Endothelial cell of umbilical vein (primary cell): Measurements from ENCODE around the gene KDM4B. TPM values are rescaled to one million over a fixed set of nuclear protein-coding genes. Genes with fewer than 3 reads are reported as not detected.

Experiments used
- BruUV-seq: library from RNA; stranded (reverse); fragments of 400-500 nt; replicated peaks from 2 replicates; lab custom pipeline; 2021; lab: Mats Ljungman, UMichigan
- CTCF ChIA-PET: fragments of 300-600, 350-600 bp; sonication (Branson Sonifier 250); formaldehyde crosslinking; loops from one replicate; lab custom pipeline; 2021; ENCODE audit warnings: antibody characterized with exemption, inconsistent platforms; lab: Charles Lee
- POLR2A ChIA-PET: fragments of 300-600, 350-600 bp; sonication (Branson Sonifier 250); formaldehyde crosslinking; loops from one replicate; lab custom pipeline; 2021; ENCODE audit warnings: antibody characterized with exemption, inconsistent platforms; lab: Charles Lee
- DNase-seq: peaks from one replicate; pipeline ENCODE4 v3.0.0-alpha.2; 2011; ENCODE audit warnings: low read depth, low spot score
- FAIRE-seq: peaks from 2 replicates; lab custom pipeline; 2011; peaks lifted over from hg19 to GRCh38; lab: Jason Lieb, UNC
- H2AFZ ChIP-seq: 2 replicates; pipeline ENCODE4 v1.6.0; 2012; ENCODE audit warnings: low read depth, low read length, control low read depth, inconsistent platforms
- H3K27ac ChIP-seq: 2 replicates; pipeline ENCODE4 v1.5.1; 2011; ENCODE audit warnings: low read depth, mild to moderate bottlenecking, control low read depth, low read length, moderate library complexity; ENCODE audit not compliant: insufficient read depth
- H3K27me3 ChIP-seq, 2 experiments: 2 replicates each; pipeline versions ENCODE4 v1.6.0 to v1.6.1; 2011; ENCODE audit warnings: low read length in 2 of 2, mixed read lengths in 1 of 2; ENCODE audit not compliant: control insufficient read depth in 2 of 2, insufficient read depth in 2 of 2
- H3K36me3 ChIP-seq, 2 experiments: 2 replicates in 1 of 2; 3 replicates in 1 of 2; pipeline ENCODE4 v1.5.1; 2011; ENCODE audit warnings: low read length in 2 of 2, mild to moderate bottlenecking in 1 of 2, moderate library complexity in 1 of 2; ENCODE audit not compliant: control insufficient read depth in 2 of 2, insufficient read depth in 2 of 2; ENCODE audit errors: extremely low read depth in 1 of 2
- H3K4me1 ChIP-seq: 3 replicates; pipeline ENCODE4 v1.5.1; 2011; ENCODE audit warnings: mild to moderate bottlenecking, low read length; ENCODE audit not compliant: control insufficient read depth, insufficient read depth; ENCODE audit errors: extremely low read depth
- H3K4me2 ChIP-seq: 2 replicates; pipeline ENCODE4 v1.6.1; 2011; ENCODE audit warnings: low read length, control low read depth, mixed read lengths; ENCODE audit not compliant: insufficient read depth
- H3K4me3 ChIP-seq, 3 experiments: fragments of 200-600 bp in 1 of 3; sonication (generic), shearing (Covaris generic) in 1 of 3; replicated peaks in 1 of 3; 2 replicates each; pipeline ENCODE4 v1.5.1; 2011 to 2016; ENCODE audit warnings: control low read depth in 3 of 3, low read length in 3 of 3, mild to moderate bottlenecking in 2 of 3, inconsistent platforms in 1 of 3, low read depth in 1 of 3, moderate library complexity in 1 of 3; ENCODE audit not compliant: insufficient read depth in 1 of 3
- H3K79me2 ChIP-seq: 2 replicates; pipeline ENCODE4 v1.6.0; 2012; ENCODE audit warnings: low read length, inconsistent platforms; ENCODE audit not compliant: control insufficient read depth, insufficient read depth
- H3K9ac ChIP-seq: replicated peaks from 2 replicates; pipeline ENCODE3; 2011; ENCODE audit warnings: low read length, control low read depth; ENCODE audit not compliant: insufficient read depth; ENCODE audit errors: extremely low read depth
- H3K9me1 ChIP-seq: replicated peaks from 3 replicates; pipeline ENCODE4 v1.6.0; 2011; ENCODE audit warnings: mild to moderate bottlenecking, low read length; ENCODE audit not compliant: control insufficient read depth, insufficient read depth; ENCODE audit errors: extremely low read depth
- H3K9me3 ChIP-seq: replicated peaks from 2 replicates; pipeline ENCODE4 v1.5.1; 2012; ENCODE audit warnings: low read length, inconsistent platforms; ENCODE audit not compliant: control insufficient read depth, insufficient read depth
- H4K20me1 ChIP-seq: replicated peaks from 2 replicates; pipeline ENCODE3; 2011; ENCODE audit warnings: mild to moderate bottlenecking, low read length; ENCODE audit not compliant: control insufficient read depth, insufficient read depth; ENCODE audit errors: extremely low read depth
- EZH2 ChIP-seq: IDR thresholded peaks from 2 replicates; pipeline ENCODE4 v1.6.1; 2012; ENCODE audit warnings: borderline replicate concordance, low read depth, mild to moderate bottlenecking, moderate library complexity, low read length, inconsistent platforms; ENCODE audit not compliant: severe bottlenecking
- FOS ChIP-seq: IDR thresholded peaks from 2 replicates; pipeline ENCODE4 v1.6.1; 2011; ENCODE audit warnings: mild to moderate bottlenecking, low read length, moderate library complexity, borderline replicate concordance; ENCODE audit not compliant: insufficient read depth
- GATA2 ChIP-seq: IDR thresholded peaks from 2 replicates; pipeline ENCODE4 v1.7.0; 2011; ENCODE audit warnings: low read depth, mild to moderate bottlenecking, moderate library complexity, mixed read lengths, low read length; ENCODE audit not compliant: insufficient read length, insufficient read depth
- JUN ChIP-seq: IDR thresholded peaks from 2 replicates; pipeline ENCODE4 v1.6.1; 2011; ENCODE audit warnings: borderline replicate concordance, low read depth; ENCODE audit not compliant: insufficient read length, insufficient read depth
- MYC ChIP-seq: IDR thresholded peaks from one replicate; pipeline ENCODE4 v1.6.1; 2011; ENCODE audit warnings: mild to moderate bottlenecking, low read depth, low read length
- POLR2A ChIP-seq: IDR thresholded peaks from 2 replicates; pipeline ENCODE4 v1.6.1; 2012; ENCODE audit warnings: low read depth, mild to moderate bottlenecking, control low read depth, low read length
- POLR2AphosphoS5 ChIP-seq: IDR thresholded peaks from 2 replicates; pipeline ENCODE4 v1.6.1; 2012; ENCODE audit warnings: low read depth, mild to moderate bottlenecking, control low read depth, low read length, moderate library complexity; ENCODE audit not compliant: insufficient read depth
- dilution Hi-C: fragments of 300-500 bp; cut with MboI; formaldehyde crosslinking; loops from one replicate; pipeline ENCODE4 v1.15.0; 2019; ENCODE audit warnings: low sequenced_read_pairs; ENCODE audit not compliant: extremely low pct_ligation_motif_present
- intact Hi-C: fragments of 100-400 bp; cut with micrococcal nuclease; formaldehyde crosslinking; loops from one replicate; pipeline ENCODE4 v1.10.0; 2022
- polyA plus RNA-seq, 4 experiments: library from polyadenylated mRNA; depleted of rRNA in 3 of 4; stranded (reverse) in 3 of 4; unstranded in 1 of 4; fragments of >200 nt; gene quantifications; 2 replicates each; pipeline versions ENCODE4 v1.2.1 to v1.2.3, GENCODE V29; 2011 to 2012; ENCODE audit warnings: missing spikeins in 1 of 4
- total RNA-seq: library from RNA; stranded (reverse); gene quantifications from 2 replicates; pipeline ENCODE4 v1.2.3, GENCODE V29; 2021
- TF ChIP-seq, protein P1 (sequence below), 2 donors: IDR thresholded peaks; 1 replicate in 1 of 2; 2 replicates in 1 of 2; pipeline ENCODE4 v1.5.1; 2011; ENCODE audit warnings: low read length in 2 of 2, mild to moderate bottlenecking in 2 of 2, moderate library complexity in 2 of 2, control low read depth in 1 of 2, inconsistent platforms in 1 of 2, low read depth in 1 of 2; ENCODE audit not compliant: insufficient read depth in 1 of 2; ENCODE audit errors: extremely low read depth in 1 of 2
- TF ChIP-seq, protein P2 (sequence below): IDR thresholded peaks from 2 replicates; pipeline ENCODE4 v1.6.1; 2011; ENCODE audit not compliant: insufficient read depth, insufficient read length

KDM4B gene
- total and polyA plus RNA-seq, 2 donors (not counting 3 experiments of a cell fraction or from before 2014, with no cell fraction given), result 12.4 to 37.2 TPM

DNA sequence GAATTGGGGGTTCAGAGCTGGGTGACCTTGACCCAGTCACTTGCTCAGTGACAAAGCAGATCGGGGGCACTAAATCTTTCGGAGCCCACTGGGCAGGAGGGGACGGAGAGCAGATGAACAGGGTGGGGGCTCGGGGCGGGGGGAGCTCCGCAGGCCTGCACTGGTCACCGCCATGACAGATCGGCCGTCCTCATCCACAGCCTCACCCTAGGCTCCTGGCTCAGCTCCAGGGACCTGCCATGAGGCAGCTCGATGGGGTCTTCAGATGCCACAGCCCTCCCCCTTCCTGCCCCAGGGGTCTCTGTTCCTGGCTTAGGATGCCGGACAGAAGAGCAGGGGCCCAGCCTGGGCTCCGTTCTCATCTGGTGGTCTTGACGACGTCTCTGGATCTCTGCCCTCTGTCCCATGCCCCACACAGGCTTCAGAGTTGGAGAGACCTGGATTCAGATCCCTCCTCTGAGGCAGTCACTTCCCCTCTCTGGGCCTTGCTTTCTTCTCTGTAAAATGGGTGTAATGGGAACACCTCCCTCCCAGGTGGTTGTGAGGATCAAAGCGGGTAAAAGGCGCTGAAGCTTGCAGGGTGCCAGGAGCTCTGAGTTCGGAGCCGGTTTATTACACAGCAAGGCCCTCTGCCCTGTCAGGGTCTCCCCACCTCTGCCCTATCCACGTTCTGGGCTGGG, 3.0 kb downstream of the KDM4B start:
- intact Hi-C loops, result loop anchor here (2.0 kb wide), 1 partner anchor 59 kb away; no protein-coding TSS in a partner anchor
- Histone ChIP-seq H3K79me2 (peaks cover 45% of the 10 kb centered on the region), H3K9me1 (no peaks in the 10 kb centered on the region), H2AFZ (no peak overlapping the region), H3K27ac (no peak overlapping the region), H3K27me3 (no peaks in the 10 kb centered on the region), H4K20me1 (no peaks in the 10 kb centered on the region), H3K4me1 (peaks cover 23% of the 10 kb centered on the region), H3K4me3 (no peak overlapping the region), H3K4me2 (no peak overlapping the region), H3K36me3 (no peaks in the 10 kb centered on the region), H3K9ac (no peak overlapping the region), H3K9me3 (no peaks in the 10 kb centered on the region)
- dilution Hi-C loops, result no loop called here
- POLR2A ChIA-PET, result no interaction called here
- BruUV-seq, result no TSS peak
- CTCF ChIA-PET, result interaction anchor here (0.7 to 1.9 kb wide), 8 partner anchors 11 to 163 kb away, joined by 3 to 8 read pairs (median 4); no protein-coding TSS in a partner anchor
- DNase-seq (no peak), FAIRE-seq (peak; percentile 26)
- no peak for TF ChIP-seq JUN
- TF ChIP-seq MYC, result no peak
- TF ChIP-seq POLR2A, result no peak

DNA sequence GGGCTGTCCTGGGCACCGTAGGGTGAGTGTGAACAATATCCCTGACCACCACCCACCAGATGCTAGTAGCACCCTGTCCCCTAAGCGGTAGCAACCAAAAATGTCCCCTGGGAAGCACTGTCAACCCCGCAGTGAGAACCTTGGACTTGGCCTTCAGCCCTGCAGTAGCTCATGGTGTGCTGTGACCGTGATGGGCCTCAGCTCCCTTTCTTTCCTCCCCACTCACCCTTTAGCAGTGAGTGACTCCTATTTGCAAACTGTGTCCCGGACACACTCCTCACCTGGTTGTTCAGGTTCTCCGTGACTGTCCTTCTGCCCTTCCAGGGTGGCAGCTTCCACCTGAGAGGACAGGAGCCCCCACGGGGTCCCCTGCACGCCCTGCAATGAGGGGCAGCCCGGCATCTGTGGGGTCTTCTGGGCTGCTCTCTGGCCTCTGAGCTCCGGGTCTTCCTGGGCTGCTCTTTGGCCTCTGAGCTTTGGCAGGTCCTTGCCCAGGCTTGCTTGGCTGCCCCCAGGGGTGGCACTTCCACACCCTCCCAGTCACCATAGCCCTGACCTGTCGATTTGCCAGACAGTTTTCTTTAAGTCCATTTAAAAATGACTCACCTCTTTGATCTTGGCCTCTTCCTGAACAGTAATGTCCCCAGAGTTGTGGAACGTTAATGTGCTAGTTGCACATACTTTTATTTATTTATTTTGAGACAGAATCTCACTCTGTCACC, 3.8 kb downstream of the KDM4B start:
- Histone ChIP-seq H3K4me2 (no peak overlapping the region), H3K4me3 (no peak overlapping the region), H3K27me3 (no peaks in the 10 kb centered on the region), H3K4me1 (peaks cover 23% of the 10 kb centered on the region), H3K9me1 (no peaks in the 10 kb centered on the region), H3K36me3 (peaks cover 0 to 2% of the 10 kb centered on the region in 2 experiments), H3K27ac (no peak overlapping the region), H3K9me3 (no peaks in the 10 kb centered on the region), H3K9ac (no peak overlapping the region), H2AFZ (no peak overlapping the region), H4K20me1 (no peaks in the 10 kb centered on the region), H3K79me2 (peaks cover 49% of the 10 kb centered on the region)
- FAIRE-seq (peak; percentile 80), DNase-seq (peak; percentile 17)
- intact Hi-C loops, result no loop called here
- TF ChIP-seq FOS (peak; percentile 28), GATA2 (no peak), MYC (no peak), POLR2A (no peak), POLR2AphosphoS5 (no peak), JUN (peak; percentile 30), EZH2 (no peak)
- TF ChIP-seq, protein P1, sequence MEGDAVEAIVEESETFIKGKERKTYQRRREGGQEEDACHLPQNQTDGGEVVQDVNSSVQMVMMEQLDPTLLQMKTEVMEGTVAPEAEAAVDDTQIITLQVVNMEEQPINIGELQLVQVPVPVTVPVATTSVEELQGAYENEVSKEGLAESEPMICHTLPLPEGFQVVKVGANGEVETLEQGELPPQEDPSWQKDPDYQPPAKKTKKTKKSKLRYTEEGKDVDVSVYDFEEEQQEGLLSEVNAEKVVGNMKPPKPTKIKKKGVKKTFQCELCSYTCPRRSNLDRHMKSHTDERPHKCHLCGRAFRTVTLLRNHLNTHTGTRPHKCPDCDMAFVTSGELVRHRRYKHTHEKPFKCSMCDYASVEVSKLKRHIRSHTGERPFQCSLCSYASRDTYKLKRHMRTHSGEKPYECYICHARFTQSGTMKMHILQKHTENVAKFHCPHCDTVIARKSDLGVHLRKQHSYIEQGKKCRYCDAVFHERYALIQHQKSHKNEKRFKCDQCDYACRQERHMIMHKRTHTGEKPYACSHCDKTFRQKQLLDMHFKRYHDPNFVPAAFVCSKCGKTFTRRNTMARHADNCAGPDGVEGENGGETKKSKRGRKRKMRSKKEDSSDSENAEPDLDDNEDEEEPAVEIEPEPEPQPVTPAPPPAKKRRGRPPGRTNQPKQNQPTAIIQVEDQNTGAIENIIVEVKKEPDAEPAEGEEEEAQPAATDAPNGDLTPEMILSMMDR (IDR thresholded peaks at IDR 0.05; ENCODE audit: extremely low read depth in 1 of 2, insufficient read depth in 1 of 2, low read depth in 1 of 2, low read length in 2 of 2), result no peak
- TF ChIP-seq, protein P2, sequence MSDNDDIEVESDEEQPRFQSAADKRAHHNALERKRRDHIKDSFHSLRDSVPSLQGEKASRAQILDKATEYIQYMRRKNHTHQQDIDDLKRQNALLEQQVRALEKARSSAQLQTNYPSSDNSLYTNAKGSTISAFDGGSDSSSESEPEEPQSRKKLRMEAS, result no peak
- dilution Hi-C loops, result no loop called here
- BruUV-seq, result no TSS peak
- CTCF ChIA-PET, result interaction anchor here (1.0 to 2.2 kb wide), 7 partner anchors 21 to 100 kb away, joined by 3 to 8 read pairs (median 4); no protein-coding TSS in a partner anchor
- POLR2A ChIA-PET, result no interaction called here
